GM12878 (cell line): Measurements from ENCODE around the gene SDC1. TPM values are rescaled to one million over a fixed set of nuclear protein-coding genes. Genes with fewer than 3 reads are reported as not detected.

Experiments
- ATAC-seq: fragments of 200-7000 bp; cut with Tn5 transposase; 3 replicates; pipeline ENCODE4 v1.9.1; 2020; ENCODE audit warnings: mild to moderate bottlenecking, moderate library complexity
- BruUV-seq: library from RNA; stranded (reverse); fragments of 400-500 nt; replicated peaks from 2 replicates; lab custom pipeline; 2021; lab: Mats Ljungman, UMichigan
- CTCF ChIA-PET: fragments of 300-600 bp; sonication (Branson Sonifier 250); formaldehyde crosslinking; extraction: SDS; loops from one replicate; lab custom pipeline; 2021; ENCODE audit warnings: inconsistent platforms; lab: Yijun Ruan, JAX
- POLR2A ChIA-PET: fragments of 350-600 bp; formaldehyde crosslinking; extraction: SDS; loops from one replicate; lab custom pipeline; 2021; ENCODE audit warnings: inconsistent platforms; lab: Charles Lee
- RAD21 ChIA-PET: fragments of 300-600 bp; sonication (Branson Sonifier 250); formaldehyde crosslinking; loops from one replicate; lab custom pipeline; 2023; ENCODE audit warnings: antibody characterized with exemption; ENCODE audit not compliant: unreplicated experiment; lab: Charles Lee
- SMC1A ChIA-PET: fragments of 300-600 bp; sonication (Branson Sonifier 250); formaldehyde crosslinking; loops from one replicate; lab custom pipeline; 2023; ENCODE audit not compliant: unreplicated experiment, uncharacterized antibody; lab: Charles Lee
- DNase-seq: peaks from one replicate; pipeline ENCODE4 v3.0.0-alpha.2; 2011; ENCODE audit warnings: low read depth, low spot score
- FAIRE-seq: peaks from 3 replicates; lab custom pipeline; 2011; peaks lifted over from hg19 to GRCh38; lab: Jason Lieb, UNC
- H2AFZ ChIP-seq: 2 replicates; pipeline ENCODE4 v1.6.0; 2011; ENCODE audit warnings: low read depth, low read length, control low read depth; ENCODE audit not compliant: control insufficient read depth
- H3K27ac ChIP-seq: 2 replicates; pipeline ENCODE4 v1.5.1; 2011; ENCODE audit warnings: control low read depth; ENCODE audit not compliant: control insufficient read depth, insufficient read depth
- H3K27me3 ChIP-seq, 2 experiments: replicated peaks in 1 of 2; 2 replicates each; pipeline versions ENCODE4 v1.6.0 to v1.6.1; 2011; ENCODE audit warnings: low read length in 1 of 2; ENCODE audit not compliant: control insufficient read depth in 2 of 2, insufficient read depth in 2 of 2
- H3K36me3 ChIP-seq, 2 experiments: 2 replicates each; pipeline ENCODE4 v1.5.1; 2011; ENCODE audit warnings: low read length in 1 of 2; ENCODE audit not compliant: control insufficient read depth in 2 of 2, insufficient read depth in 2 of 2
- H3K4me1 ChIP-seq: 2 replicates; pipeline ENCODE4 v1.6.1; 2011; ENCODE audit warnings: mild to moderate bottlenecking, low read length, moderate library complexity, mixed read lengths; ENCODE audit not compliant: control insufficient read depth, insufficient read depth
- H3K4me2 ChIP-seq: 2 replicates; pipeline ENCODE4 v1.6.0; 2011; ENCODE audit warnings: control low read depth; ENCODE audit not compliant: control insufficient read depth, insufficient read depth
- H3K4me3 ChIP-seq: fragments of 200-600 bp; sonication (generic); 2 replicates; pipeline ENCODE4 v1.5.1; 2016
- H3K79me2 ChIP-seq: 2 replicates; pipeline ENCODE4 v1.6.0; 2011; ENCODE audit warnings: low read length; ENCODE audit not compliant: control insufficient read depth, insufficient read depth
- H3K9ac ChIP-seq: 2 replicates; pipeline ENCODE4 v1.8.0; 2011; ENCODE audit warnings: low read length, control low read depth, mixed read lengths; ENCODE audit not compliant: control insufficient read depth, insufficient read depth
- H3K9me3 ChIP-seq: replicated peaks from 3 replicates; pipeline ENCODE4 v1.5.1; 2011; ENCODE audit warnings: mild to moderate bottlenecking, low read length; ENCODE audit not compliant: control insufficient read depth, insufficient read depth
- H4K20me1 ChIP-seq: 2 replicates; pipeline ENCODE4 v1.6.0; 2011; ENCODE audit not compliant: control insufficient read depth, insufficient read depth
- BACH1 ChIP-seq: fragments of 450-650 bp; IDR thresholded peaks from 2 replicates; pipeline ENCODE4 v1.6.1; 2017; ENCODE audit warnings: mild to moderate bottlenecking, borderline replicate concordance
- BCL3 ChIP-seq: IDR thresholded peaks from 2 replicates; pipeline ENCODE4 v1.6.1; 2011; ENCODE audit warnings: borderline replicate concordance, low read depth, mild to moderate bottlenecking, moderate library complexity, low read length; ENCODE audit not compliant: insufficient read depth, poor library complexity, severe bottlenecking
- FOS ChIP-seq: IDR thresholded peaks from 3 replicates; pipeline ENCODE4 v1.6.1; 2011; ENCODE audit warnings: borderline replicate concordance; ENCODE audit not compliant: insufficient read length; ENCODE audit errors: extremely low read depth
- FOXM1 ChIP-seq: IDR thresholded peaks from 2 replicates; pipeline ENCODE4 v1.6.1; 2012; ENCODE audit warnings: low read depth, mild to moderate bottlenecking, inconsistent platforms, low read length, moderate library complexity
- KAT2A ChIP-seq: conservative IDR thresholded peaks from 2 replicates; pipeline ENCODE4 v1.6.1; 2011; ENCODE audit warnings: low read depth, low read length; ENCODE audit not compliant: control insufficient read depth
- MTA3 ChIP-seq: IDR thresholded peaks from 2 replicates; pipeline ENCODE4 v1.6.1; 2012; ENCODE audit warnings: low read length, inconsistent platforms, borderline replicate concordance
- REST ChIP-seq: IDR thresholded peaks from 2 replicates; pipeline ENCODE4 v1.6.1; 2012; ENCODE audit warnings: mild to moderate bottlenecking, low read depth, low read length
- SMAD1 ChIP-seq: fragments of 450-650 bp; IDR thresholded peaks from 2 replicates; pipeline ENCODE4 v1.6.1; 2018; ENCODE audit warnings: mild to moderate bottlenecking, low read depth; ENCODE audit not compliant: partially characterized antibody
- SMC3 ChIP-seq: IDR thresholded peaks from 2 replicates; pipeline ENCODE4 v1.6.1; 2011; ENCODE audit warnings: low read length, improper control_type of control experiment, borderline replicate concordance
- SP1 ChIP-seq: IDR thresholded peaks from one replicate; pipeline ENCODE4 v1.6.1; 2011; ENCODE audit warnings: low read depth, low read length
- SREBF1 ChIP-seq: IDR thresholded peaks from 2 replicates; pipeline ENCODE4 v1.6.1; 2012; ENCODE audit warnings: mild to moderate bottlenecking, low read length
- ZNF592 ChIP-seq: fragments of 450-650 bp; IDR thresholded peaks from 2 replicates; pipeline ENCODE4 v1.6.1; 2017; ENCODE audit warnings: mild to moderate bottlenecking, moderate library complexity
- ZZZ3 ChIP-seq: IDR thresholded peaks from 2 replicates; pipeline ENCODE4 v1.6.1; 2011; ENCODE audit warnings: low read depth; ENCODE audit not compliant: control insufficient read depth, insufficient read length
- WGBS: methylation state at CpG from one replicate; pipeline ENCODE4 v1.1.6; 2016; ENCODE audit warnings: low lambda C conversion rate; ENCODE audit not compliant: insufficient replicate concordance, insufficient coverage; ENCODE audit errors: missing lambda C conversion rate; 5-methylcytosine and 5-hydroxymethylcytosine counted together
- in situ Hi-C: fragments of 300-500 bp; cut with MboI; formaldehyde crosslinking; loops from 9 replicates; pipeline ENCODE4 v1.14.3; 2018; ENCODE audit warnings: mixed read lengths
- intact Hi-C: fragments of 100-400 bp; cut with micrococcal nuclease; formaldehyde crosslinking; loops from one replicate; pipeline ENCODE4 v1.14.2; 2022; ENCODE audit not compliant: unreplicated experiment
- polyA plus RNA-seq, 11 experiments: library from polyadenylated mRNA; depleted of rRNA in 4 of 11; unstranded in 6 of 11; stranded (reverse) in 5 of 11; fragments of >200 nt; fragmentation: Nextera tagmentation in 4 of 11; fragmentation: Illumina TruSeq in 1 of 11; extraction: Ambion mirVana in 4 of 11; extraction: Trizol in 1 of 11; gene quantifications; 1 replicate in 1 of 11; 2 replicates in 10 of 11; pipeline versions ENCODE4 v1.2.1 to v1.2.3, GENCODE V29; 2011 to 2016; ENCODE audit warnings: inconsistent platforms in 2 of 11, missing spikeins in 2 of 11, low read depth in 1 of 11
- total RNA-seq, 4 experiments: library from RNA; depleted of rRNA in 3 of 4; stranded (reverse); fragments of >200 nt in 3 of 4; fragmentation: Illumina TruSeq in 1 of 4; extraction: Trizol in 1 of 4; gene quantifications; 2 replicates each; pipeline versions ENCODE4 v1.2.1 to v1.2.3, GENCODE V29; 2013 to 2021

SDC1 gene
- total and polyA plus RNA-seq, 10 of the 15 experiments (the other 5 are each of a cell fraction or from before 2014, with no cell fraction given): 0.85 to 36.8 (median 23.7) TPM

- Histone ChIP-seq H2AFZ (no peak overlapping the region), H3K4me1 (no peaks in the 10 kb centered on the region), H3K4me3 (no peak overlapping the region), H3K9ac (no peak overlapping the region), H3K4me2 (no peak overlapping the region), H3K27me3 (no peaks in the 10 kb centered on the region; a peak in 1 of 4 replicates), H3K27ac (no peak overlapping the region), H3K79me2 (no peaks in the 10 kb centered on the region), H4K20me1 (no peaks in the 10 kb centered on the region), H3K36me3 (no peaks in the 10 kb centered on the region), H3K9me3 (no peaks in the 10 kb centered on the region)
- no peak for FAIRE-seq
- ChIA-PET RAD21 (no interaction called here), CTCF (interaction anchor here (0.5 to 1.9 kb wide), 7 partner anchors 9 to 217 kb away, joined by 3 to 5 read pairs (median 3); no protein-coding TSS in a partner anchor), POLR2A (no interaction called here), SMC1A (interaction anchor here (0.7 to 1.9 kb wide), 2 partner anchors 10 to 1030 kb away, joined by 3 to 5 read pairs; no protein-coding TSS in a partner anchor)
- no TSS peak for BruUV-seq
- intact Hi-C loops (no loop called here), in situ Hi-C loops (no loop called here)
- DNase-seq: no peak
- peak; percentile 60 for ATAC-seq
- 43% methylated on average over 6 of the region's 6 CpGs for WGBS
- TF ChIP-seq FOXM1 (no peak), KAT2A (no peak), FOS (no peak), ZZZ3 (no peak), SP1 (no peak), REST (no peak), BACH1 (no peak), BCL3 (no peak), MTA3 (no peak), SREBF1 (no peak), SMC3 (no peak), ZNF592 (no peak), SMAD1 (no peak)
These were observed 6.7 kb upstream of the SDC1 start for GRCh38 chr2:20231598-20232026.
